ENCODE results near the gene RAPGEF3.

DNA sequence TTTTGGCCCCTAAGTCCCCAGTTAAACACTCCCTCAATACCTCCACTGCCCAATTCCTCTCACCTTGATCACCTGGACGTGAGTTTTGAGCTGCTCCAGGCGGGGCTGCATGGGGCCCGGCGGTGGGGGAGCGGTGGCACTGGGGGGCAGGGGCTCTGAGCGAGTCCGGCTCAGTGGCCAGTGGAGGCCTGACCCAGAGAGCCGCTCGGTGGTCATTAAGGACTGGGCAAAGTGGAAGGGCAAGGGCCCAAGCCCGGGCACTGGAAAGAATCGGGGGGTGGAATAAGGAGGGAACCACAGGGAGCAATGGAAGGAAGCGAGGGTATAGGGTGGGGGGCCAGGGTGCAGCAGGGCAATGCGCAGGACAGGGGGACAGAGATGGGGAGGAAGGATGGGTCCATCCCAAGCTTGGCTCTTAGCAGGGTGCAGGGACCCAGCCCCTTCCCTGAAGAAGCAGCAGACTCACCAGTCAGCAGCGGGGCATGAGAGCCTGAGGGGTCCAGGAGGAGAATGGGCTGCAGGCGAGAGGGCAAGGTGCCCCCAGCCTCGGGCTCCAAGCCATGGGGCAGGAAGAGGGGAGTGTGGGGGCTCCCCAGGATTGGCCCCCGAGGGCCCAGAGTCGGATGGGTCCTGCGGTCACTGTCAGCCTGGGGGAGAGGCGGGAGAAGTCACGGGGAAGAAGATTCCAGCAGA, 36.6 kb upstream of the RAPGEF3 start:
- no peak for TF ChIP-seq ZNF274 (IDR thresholded peaks at IDR 0.05; ENCODE audit: low read depth, low read length)
- TF ChIP-seq YY1 (IDR thresholded peaks at IDR 0.05; ENCODE audit: insufficient read depth, insufficient read length): no peak
